IMR-90 (cell line): ENCODE results near the gene F12. TPM values are rescaled to one million over a fixed set of nuclear protein-coding genes. Genes with fewer than 3 reads are reported as not detected.

Source experiments
- ATAC-seq: fragments of 200-7000 bp; cut with Tn5 transposase; 2 replicates; pipeline ENCODE4 v1.9.1; 2020; ENCODE audit warnings: low read depth, mild to moderate bottlenecking, moderate library complexity
- BruUV-seq: library from RNA; stranded (reverse); fragments of 400-500 nt; replicated peaks from 2 replicates; lab custom pipeline; 2021; lab: Mats Ljungman, UMichigan
- CTCF ChIA-PET: fragments of 300-600 bp; formaldehyde crosslinking; extraction: SDS; loops from one replicate; lab custom pipeline; 2021; ENCODE audit warnings: antibody characterized with exemption; lab: Yijun Ruan, JAX
- POLR2A ChIA-PET: fragments of 300-600 bp; sonication (Branson Sonifier 250); formaldehyde crosslinking; loops from one replicate; lab custom pipeline; 2022; ENCODE audit warnings: antibody characterized with exemption; ENCODE audit not compliant: unreplicated experiment; lab: Charles Lee
- DNase-seq: peaks from one replicate; pipeline ENCODE4 v3.0.0; 2013
- H2AFZ ChIP-seq: replicated peaks from 2 replicates; pipeline ENCODE3; 2013; ENCODE audit warnings: low read length, mild to moderate bottlenecking; ENCODE audit not compliant: poor library complexity
- H2AK5ac ChIP-seq: 2 replicates; pipeline ENCODE4 v1.6.1; 2013; ENCODE audit warnings: low read depth, low read length, inconsistent platforms
- H2AK9ac ChIP-seq: replicated peaks from 2 replicates; pipeline ENCODE3; 2013; ENCODE audit warnings: mild to moderate bottlenecking, low read depth, low read length, moderate library complexity; ENCODE audit not compliant: poor library complexity
- H2BK120ac ChIP-seq: 2 replicates; pipeline ENCODE4 v1.6.1; 2013; ENCODE audit warnings: low read depth, low read length, inconsistent platforms
- H2BK15ac ChIP-seq: 3 replicates; pipeline ENCODE4 v1.6.1; 2013; ENCODE audit warnings: low read depth, low read length, inconsistent platforms
- H2BK20ac ChIP-seq: 2 replicates; pipeline ENCODE4 v1.6.1; 2013; ENCODE audit warnings: low read depth, mild to moderate bottlenecking, inconsistent platforms, low read length, moderate library complexity
- H2BK5ac ChIP-seq: 2 replicates; pipeline ENCODE4 v1.6.1; 2013; ENCODE audit warnings: mild to moderate bottlenecking, low read depth, low read length, inconsistent platforms; ENCODE audit not compliant: poor library complexity, severe bottlenecking
- H3K14ac ChIP-seq: replicated peaks from 2 replicates; pipeline ENCODE4 v1.6.1; 2013; ENCODE audit warnings: low read depth, low read length, inconsistent platforms
- H3K18ac ChIP-seq: 2 replicates; pipeline ENCODE4 v1.6.1; 2013; ENCODE audit warnings: low read depth, low read length, control low read depth
- H3K23ac ChIP-seq: 2 replicates; pipeline ENCODE4 v1.6.1; 2013; ENCODE audit warnings: low read depth, low read length, inconsistent platforms
- H3K27ac ChIP-seq: 2 replicates; pipeline ENCODE4 v1.5.1; 2013; ENCODE audit warnings: mild to moderate bottlenecking, control low read depth, low read length; ENCODE audit not compliant: insufficient read depth
- H3K27me3 ChIP-seq: 2 replicates; pipeline ENCODE4 v1.6.1; 2013; ENCODE audit warnings: low read length; ENCODE audit not compliant: control insufficient read depth, insufficient read depth
- H3K36me3 ChIP-seq: 2 replicates; pipeline ENCODE4 v1.6.1; 2013; ENCODE audit warnings: low read length, mixed read lengths; ENCODE audit not compliant: control insufficient read depth, insufficient read depth
- H3K4ac ChIP-seq: 2 replicates; pipeline ENCODE4 v1.6.1; 2013; ENCODE audit warnings: low read depth, low read length, inconsistent platforms
- H3K4me1 ChIP-seq: 2 replicates; pipeline ENCODE4 v1.6.1; 2013; ENCODE audit warnings: low read length, mixed read lengths; ENCODE audit not compliant: control insufficient read depth, insufficient read depth
- H3K4me2 ChIP-seq: 2 replicates; pipeline ENCODE4 v1.6.1; 2013; ENCODE audit warnings: low read depth, mild to moderate bottlenecking, control low read depth, low read length, moderate library complexity
- H3K4me3 ChIP-seq: 2 replicates; pipeline ENCODE4 v1.5.1; 2013; ENCODE audit warnings: low read depth, mild to moderate bottlenecking, control low read depth, low read length, moderate library complexity; ENCODE audit not compliant: insufficient read depth
- H3K56ac ChIP-seq: 2 replicates; pipeline ENCODE4 v1.6.1; 2013; ENCODE audit warnings: low read length, inconsistent platforms; ENCODE audit not compliant: insufficient read depth; ENCODE audit errors: extremely low read depth
- H3K79me1 ChIP-seq, 2 experiments: 2 replicates each; pipeline ENCODE4 v1.6.1; 2013; ENCODE audit warnings: low read length in 2 of 2, inconsistent platforms in 1 of 2, low read depth in 1 of 2
- H3K9ac ChIP-seq: 2 replicates; pipeline ENCODE4 v1.6.1; 2013; ENCODE audit warnings: low read depth, low read length, control low read depth
- H3K9me1 ChIP-seq: 2 replicates; pipeline ENCODE4 v1.6.1; 2013; ENCODE audit warnings: low read length, inconsistent platforms; ENCODE audit not compliant: insufficient read depth
- H3K9me3 ChIP-seq: 2 replicates; pipeline ENCODE4 v1.6.1; 2013; ENCODE audit warnings: low read length; ENCODE audit not compliant: control insufficient read depth, insufficient read depth
- H4K20me1 ChIP-seq: 2 replicates; pipeline ENCODE4 v1.6.1; 2013; ENCODE audit warnings: low read length, inconsistent platforms; ENCODE audit not compliant: insufficient read depth
- H4K5ac ChIP-seq: 2 replicates; pipeline ENCODE4 v1.6.1; 2013; ENCODE audit warnings: mild to moderate bottlenecking, low read depth, low read length, control low read depth
- H4K8ac ChIP-seq, 2 experiments: 2 replicates each; pipeline ENCODE4 v1.6.1; 2013; ENCODE audit warnings: low read depth in 2 of 2, low read length in 2 of 2, control low read depth in 1 of 2, inconsistent platforms in 1 of 2
- H4K91ac ChIP-seq: 2 replicates; pipeline ENCODE4 v1.6.1; 2013; ENCODE audit warnings: low read depth, low read length, inconsistent platforms; ENCODE audit not compliant: insufficient read depth
- BHLHE40 ChIP-seq: fragments of 150-350 bp; IDR thresholded peaks from 2 replicates; pipeline ENCODE4 v1.6.1; 2016; ENCODE audit warnings: mild to moderate bottlenecking, low read depth, low read length
- CEBPB ChIP-seq: IDR thresholded peaks from 2 replicates; pipeline ENCODE4 v1.6.1; 2012; ENCODE audit warnings: low read depth, low read length, improper control_type of control experiment
- ELK1 ChIP-seq: fragments of 150-350 bp; IDR thresholded peaks from 2 replicates; pipeline ENCODE4 v1.6.1; 2016; ENCODE audit warnings: low read depth, mild to moderate bottlenecking, low read length, moderate library complexity, borderline replicate concordance
- FOS ChIP-seq: fragments of 150-350 bp; IDR thresholded peaks from 2 replicates; pipeline ENCODE4 v1.6.1; 2016; ENCODE audit warnings: low read depth, low read length
- MAFK ChIP-seq: IDR thresholded peaks from 2 replicates; pipeline ENCODE4 v1.6.1; 2012; ENCODE audit warnings: low read depth, low read length, improper control_type of control experiment
- MXI1 ChIP-seq: IDR thresholded peaks from 2 replicates; pipeline ENCODE4 v1.6.1; 2012; ENCODE audit warnings: low read depth, mild to moderate bottlenecking, low read length, moderate library complexity, borderline replicate concordance
- NFE2L2 ChIP-seq: fragments of 150-350 bp; IDR thresholded peaks from 2 replicates; pipeline ENCODE4 v1.6.1; 2016; ENCODE audit warnings: low read depth, mild to moderate bottlenecking, low read length
- POLR2A ChIP-seq: IDR thresholded peaks from 2 replicates; pipeline ENCODE4 v1.6.1; 2012; ENCODE audit warnings: mild to moderate bottlenecking, low read depth, low read length
- RAD21 ChIP-seq: IDR thresholded peaks from 2 replicates; pipeline ENCODE4 v1.6.1; 2012; ENCODE audit warnings: low read length, improper control_type of control experiment
- RCOR1 ChIP-seq: IDR thresholded peaks from 2 replicates; pipeline ENCODE4 v1.6.1; 2012; ENCODE audit warnings: mild to moderate bottlenecking, low read length, improper control_type of control experiment; ENCODE audit not compliant: insufficient replicate concordance
- RFX5 ChIP-seq: IDR thresholded peaks from 2 replicates; pipeline ENCODE4 v1.8.0; 2012; ENCODE audit warnings: low read depth, mild to moderate bottlenecking, low read length, moderate library complexity
- SMC3 ChIP-seq: fragments of 150-350 bp; IDR thresholded peaks from 2 replicates; pipeline ENCODE4 v1.6.1; 2016; ENCODE audit warnings: low read depth, mild to moderate bottlenecking, antibody characterized with exemption, low read length, moderate library complexity
- WGBS, 2 experiments: methylation state at CpG; one replicate each; pipeline versions ENCODE4 v1.1.5 to v1.1.7; 2013; ENCODE audit warnings: missing lambda C conversion rate in 2 of 2; ENCODE audit not compliant: insufficient read length in 1 of 2; ENCODE audit errors: extremely low coverage in 2 of 2; 5-methylcytosine and 5-hydroxymethylcytosine counted together
- dilution Hi-C: fragments of 300-500 bp; cut with HindIII; formaldehyde crosslinking; loops from one replicate; pipeline ENCODE4 v1.14.3; 2018; ENCODE audit warnings: low sequenced_read_pairs; ENCODE audit not compliant: unreplicated experiment
- in situ Hi-C: fragments of 300-500 bp; cut with MboI; formaldehyde crosslinking; loops from 3 replicates; pipeline ENCODE4 v1.14.3; 2019; ENCODE audit warnings: low sequenced_read_pairs, inconsistent platforms, mixed read lengths
- intact Hi-C: fragments of 100-400 bp; cut with micrococcal nuclease; formaldehyde crosslinking; loops from 2 replicates; pipeline ENCODE4 v1.10.0; 2022
- polyA plus RNA-seq, 3 experiments: library from polyadenylated mRNA; depleted of rRNA; stranded (reverse); fragments of >200 nt; gene quantifications; 2 replicates each; pipeline ENCODE4 v1.2.3, GENCODE V29; 2012; ENCODE audit warnings: low replicate concordance in 1 of 3
- total RNA-seq: library from RNA; depleted of rRNA; stranded (reverse); fragments of >200 nt; gene quantifications from 2 replicates; pipeline ENCODE4 v1.2.3, GENCODE V29; 2012
- TF ChIP-seq, protein P1 (sequence below): fragments of 150-350 bp; IDR thresholded peaks from 2 replicates; pipeline ENCODE4 v1.6.1; 2017; ENCODE audit warnings: mild to moderate bottlenecking, antibody characterized with exemption, low read length, low read depth
- TF ChIP-seq, protein P2 (sequence below): conservative IDR thresholded peaks from 2 replicates; pipeline ENCODE4 v1.5.1; 2012; ENCODE audit warnings: mild to moderate bottlenecking, low read depth, low read length, improper control_type of control experiment

Gene F12
- total and polyA plus RNA-seq, 2 of the 4 experiments (the other 2 are of a cell fraction) = 0.36 to 1.2 TPM

- H3K4me3 ChIP-seq = no peak overlapping the region
- DNase-seq (no peak), ATAC-seq (no peak)
- H4K8ac ChIP-seq = no peak overlapping the region
- POLR2A ChIA-PET = no interaction called here
- H3K9me3 ChIP-seq = peaks cover 2% of the 10 kb centered on the region; the same call in 1 of the 2 replicates
- TF ChIP-seq MXI1 = no peak
- TF ChIP-seq NFE2L2 = no peak
- no peak for TF ChIP-seq ELK1
- no peak for TF ChIP-seq POLR2A
- TF ChIP-seq, protein P1, sequence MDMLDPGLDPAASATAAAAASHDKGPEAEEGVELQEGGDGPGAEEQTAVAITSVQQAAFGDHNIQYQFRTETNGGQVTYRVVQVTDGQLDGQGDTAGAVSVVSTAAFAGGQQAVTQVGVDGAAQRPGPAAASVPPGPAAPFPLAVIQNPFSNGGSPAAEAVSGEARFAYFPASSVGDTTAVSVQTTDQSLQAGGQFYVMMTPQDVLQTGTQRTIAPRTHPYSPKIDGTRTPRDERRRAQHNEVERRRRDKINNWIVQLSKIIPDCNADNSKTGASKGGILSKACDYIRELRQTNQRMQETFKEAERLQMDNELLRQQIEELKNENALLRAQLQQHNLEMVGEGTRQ = no peak
- TF ChIP-seq FOS = no peak
- TF ChIP-seq RAD21 = no peak
- no peak for TF ChIP-seq MAFK
- no peak for TF ChIP-seq CEBPB
- no peak for TF ChIP-seq RCOR1
- TF ChIP-seq RFX5 = no peak
- TF ChIP-seq BHLHE40 = no peak
- TF ChIP-seq, protein P2, sequence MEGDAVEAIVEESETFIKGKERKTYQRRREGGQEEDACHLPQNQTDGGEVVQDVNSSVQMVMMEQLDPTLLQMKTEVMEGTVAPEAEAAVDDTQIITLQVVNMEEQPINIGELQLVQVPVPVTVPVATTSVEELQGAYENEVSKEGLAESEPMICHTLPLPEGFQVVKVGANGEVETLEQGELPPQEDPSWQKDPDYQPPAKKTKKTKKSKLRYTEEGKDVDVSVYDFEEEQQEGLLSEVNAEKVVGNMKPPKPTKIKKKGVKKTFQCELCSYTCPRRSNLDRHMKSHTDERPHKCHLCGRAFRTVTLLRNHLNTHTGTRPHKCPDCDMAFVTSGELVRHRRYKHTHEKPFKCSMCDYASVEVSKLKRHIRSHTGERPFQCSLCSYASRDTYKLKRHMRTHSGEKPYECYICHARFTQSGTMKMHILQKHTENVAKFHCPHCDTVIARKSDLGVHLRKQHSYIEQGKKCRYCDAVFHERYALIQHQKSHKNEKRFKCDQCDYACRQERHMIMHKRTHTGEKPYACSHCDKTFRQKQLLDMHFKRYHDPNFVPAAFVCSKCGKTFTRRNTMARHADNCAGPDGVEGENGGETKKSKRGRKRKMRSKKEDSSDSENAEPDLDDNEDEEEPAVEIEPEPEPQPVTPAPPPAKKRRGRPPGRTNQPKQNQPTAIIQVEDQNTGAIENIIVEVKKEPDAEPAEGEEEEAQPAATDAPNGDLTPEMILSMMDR = no peak
- TF ChIP-seq SMC3 = no peak
- no peak overlapping the region for H3K23ac ChIP-seq
- H2BK5ac ChIP-seq = no peak overlapping the region
- 0 out of 2 replicates have a peak overlapping the region, but pooled peaks have one; percentile 40 for H2AK5ac ChIP-seq
- H3K36me3 ChIP-seq = no peaks in the 10 kb centered on the region
- CTCF ChIA-PET = interaction anchor here (2.2 to 5.4 kb wide), 4 partner anchors 14 to 48 kb away, joined by 13 to 56 read pairs (median 36); partner anchors contain the start of genes GRK6 and PRR7
- H2AFZ ChIP-seq = no peak overlapping the region
- BruUV-seq = no TSS peak
- no peaks in the 10 kb centered on the region for H3K79me1 ChIP-seq
- H3K9ac ChIP-seq = no peak overlapping the region
- no peak overlapping the region for H2BK120ac ChIP-seq
- H2BK15ac ChIP-seq = no peak overlapping the region
- H2AK9ac ChIP-seq = no peak overlapping the region
- no peak overlapping the region for H4K5ac ChIP-seq
- H3K4me2 ChIP-seq = no peak overlapping the region
- no peak overlapping the region for H3K27ac ChIP-seq
- peaks cover 4% of the 10 kb centered on the region; the same call in 1 of the 2 replicates for H3K4me1 ChIP-seq
- H2BK20ac ChIP-seq = no peak overlapping the region
- in situ Hi-C loops (loop anchor here (5.0 kb wide), 1 partner anchor 42 kb away; the partner anchor contains the start of gene PRR7), dilution Hi-C loops (no loop called here), intact Hi-C loops (loop anchor here (2.0 kb wide), 1 partner anchor 41 kb away; the partner anchor contains the start of gene PRR7)
- H4K91ac ChIP-seq = no peak overlapping the region
- H3K9me1 ChIP-seq = no peaks in the 10 kb centered on the region
- WGBS, 2 experiments = 100% methylated on average over 1 of the region's 2 CpGs; no CpG with 5 or more reads in 1 of the 2 experiments
- no peak overlapping the region for H3K4ac ChIP-seq
- no peaks in the 10 kb centered on the region for H4K20me1 ChIP-seq
- no peak overlapping the region for H3K18ac ChIP-seq
- no peak overlapping the region for H3K14ac ChIP-seq
- H3K56ac ChIP-seq = no peak overlapping the region
- H3K27me3 ChIP-seq = peaks cover 46% of the 10 kb centered on the region
These were observed 4.1 kb downstream of the F12 start for GRCh38 chr5:177405312-177405711.
